GM23248 (cell line): Measurements from ENCODE around the gene TTC13. TPM values are rescaled to one million over a fixed set of nuclear protein-coding genes. Genes with fewer than 3 reads are reported as not detected.
A peak's percentile ranks its signal among the peaks of the same experiment; 100 is the strongest.

ENCODE experiments used
- DNase-seq: peaks from one replicate; pipeline ENCODE4 v3.0.0-alpha.2; 2015
- H2AFZ ChIP-seq: fragments of 200-600 bp; sonication (generic); 2 replicates; pipeline ENCODE4 v1.6.1; 2016; ENCODE audit warnings: antibody characterized with exemption
- H3F3A ChIP-seq: fragments of 200-600 bp; sonication (generic); 2 replicates; pipeline ENCODE4 v1.6.1; 2016; ENCODE audit warnings: mild to moderate bottlenecking, antibody characterized with exemption, mixed run types; ENCODE audit not compliant: insufficient read depth
- H3K27ac ChIP-seq: fragments of 200-600 bp; sonication (generic); 2 replicates; pipeline ENCODE4 v1.5.1; 2016; ENCODE audit warnings: mild to moderate bottlenecking
- H3K27me3 ChIP-seq: fragments of 200-600 bp; sonication (generic); replicated peaks from 2 replicates; pipeline ENCODE4 v1.6.1; 2016; ENCODE audit warnings: mild to moderate bottlenecking; ENCODE audit not compliant: insufficient read depth
- H3K36me3 ChIP-seq: fragments of 200-600 bp; sonication (generic); 2 replicates; pipeline ENCODE4 v1.6.1; 2016; ENCODE audit warnings: low read depth, mild to moderate bottlenecking
- H3K4me1 ChIP-seq: fragments of 200-600 bp; sonication (generic); 2 replicates; pipeline ENCODE4 v1.6.1; 2016; ENCODE audit warnings: mild to moderate bottlenecking; ENCODE audit not compliant: insufficient read depth
- H3K4me2 ChIP-seq: fragments of 200-600 bp; sonication (generic); one replicate; pipeline ENCODE4 v1.6.1; 2016; ENCODE audit warnings: mild to moderate bottlenecking; ENCODE audit not compliant: unreplicated experiment
- H3K4me3 ChIP-seq: fragments of 200-600 bp; sonication (generic); 2 replicates; pipeline ENCODE4 v1.5.1; 2016; ENCODE audit warnings: mild to moderate bottlenecking
- H3K79me2 ChIP-seq: fragments of 200-600 bp; sonication (generic); 2 replicates; pipeline ENCODE4 v1.6.1; 2016; ENCODE audit warnings: mild to moderate bottlenecking; ENCODE audit not compliant: insufficient read depth
- H3K9ac ChIP-seq: fragments of 200-600 bp; sonication (generic); 2 replicates; pipeline ENCODE4 v1.6.1; 2016; ENCODE audit warnings: mild to moderate bottlenecking
- H3K9me2 ChIP-seq: fragments of 200-600 bp; sonication (generic); 2 replicates; pipeline ENCODE4 v1.6.1; 2016; ENCODE audit warnings: mixed run types, mild to moderate bottlenecking, moderate library complexity; ENCODE audit not compliant: insufficient read depth
- H3K9me3 ChIP-seq: fragments of 200-600 bp; sonication (generic); one replicate; pipeline ENCODE4 v1.6.1; 2017; ENCODE audit warnings: low read depth
- H4K20me1 ChIP-seq: fragments of 200-600 bp; sonication (generic); 2 replicates; pipeline ENCODE4 v1.6.0; 2016; ENCODE audit not compliant: insufficient read depth
- EZH2 ChIP-seq: fragments of 200-600 bp; sonication (generic); IDR thresholded peaks from 2 replicates; pipeline ENCODE4 v1.6.1; 2018; ENCODE audit warnings: antibody characterized with exemption, mild to moderate bottlenecking; ENCODE audit not compliant: insufficient read depth, poor library complexity, severe bottlenecking
- EZH2phosphoT487 ChIP-seq: fragments of 200-600 bp; sonication (generic); IDR thresholded peaks from 2 replicates; pipeline ENCODE4 v1.6.1; 2018; ENCODE audit warnings: antibody characterized with exemption, moderate library complexity, mild to moderate bottlenecking, low read depth; ENCODE audit not compliant: insufficient read depth
- WGBS, 2 experiments: methylation state at CpG; one replicate each; pipeline ENCODE4 v1.1.6; 2015 to 2017; ENCODE audit warnings: low lambda C conversion rate in 2 of 2, low coverage in 1 of 2; ENCODE audit errors: missing lambda C conversion rate in 2 of 2; 5-methylcytosine and 5-hydroxymethylcytosine counted together
- in situ Hi-C: fragments of 300-500 bp; cut with MboI; formaldehyde crosslinking; loops from 2 replicates; pipeline ENCODE4 v1.15.0; 2020
- polyA plus RNA-seq: library from polyadenylated mRNA; unstranded; fragments of >200 nt; fragmentation: Nextera tagmentation; extraction: Ambion mirVana; gene quantifications from 2 replicates; pipeline ENCODE4 v1.2.1, GENCODE V29; 2016
- total RNA-seq: library from RNA; depleted of rRNA; stranded (reverse); fragments of >200 nt; shearing (Covaris generic); gene quantifications from 2 replicates; pipeline ENCODE4 v1.2.3, GENCODE V29; 2014

TTC13 gene
- total and polyA plus RNA-seq, 2 experiments from 2014 or later = 9.1 to 11.1 TPM

DNA sequence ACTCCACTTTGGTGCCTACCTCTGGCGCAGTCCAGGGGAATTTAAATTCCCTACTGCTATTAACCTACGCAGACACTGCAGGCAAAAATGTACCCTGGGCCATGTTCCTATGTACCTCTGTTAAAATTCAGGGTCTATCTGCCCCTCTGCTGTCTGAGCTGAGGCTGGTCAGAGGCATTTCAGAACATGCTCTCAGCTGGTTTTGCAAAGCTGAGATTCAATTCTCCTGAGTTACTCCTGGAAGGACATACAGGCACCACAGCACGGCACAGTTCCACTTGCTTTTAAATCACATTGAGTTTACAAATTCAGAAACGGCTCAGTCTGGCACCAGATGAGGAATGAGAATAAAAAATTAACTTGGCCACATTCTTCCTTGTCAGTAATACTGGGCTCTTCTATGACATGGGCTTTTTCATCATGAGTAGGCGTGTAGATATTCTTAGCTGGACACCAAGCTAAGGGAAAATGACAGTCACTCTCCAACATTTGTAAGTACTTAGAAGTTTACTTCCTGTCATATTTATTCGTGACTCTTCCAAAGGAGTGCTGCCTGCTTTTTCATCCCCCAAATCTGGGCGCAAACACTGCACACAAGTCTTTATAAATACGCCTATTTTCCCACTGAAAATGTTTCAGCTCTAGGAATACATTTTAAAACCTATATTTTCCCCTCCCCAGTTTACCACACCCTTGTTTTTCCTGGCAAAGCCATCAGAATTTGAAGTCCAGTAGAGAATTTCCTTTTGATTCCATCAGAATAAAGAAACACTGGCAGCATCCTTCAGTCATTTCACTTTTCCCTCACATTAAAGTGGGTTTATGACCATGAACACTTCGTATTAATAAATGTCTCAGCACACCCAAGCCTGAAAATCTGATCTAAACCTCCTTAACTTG, 112.2 kb downstream of the TTC13 start:
- H4K20me1 ChIP-seq = no peaks in the 10 kb centered on the region; the same call in 1 of the 2 replicates

GRCh38 chr1:230865062-230865817, 113.4 kb downstream of the TTC13 start:
- Histone ChIP-seq H4K20me1 (peaks cover 3% of the 10 kb centered on the region), H3K36me3 (no peaks in the 10 kb centered on the region), H3F3A (peaks cover 49% of the 10 kb centered on the region), H3K4me2 (peak overlapping the region; percentile 89), H3K27ac (peak overlapping the region; percentile 71), H3K4me1 (peaks cover 58% of the 10 kb centered on the region), H3K27me3 (no peaks in the 10 kb centered on the region), H3K79me2 (peaks cover 76% of the 10 kb centered on the region), H2AFZ (no peak overlapping the region), H3K9ac (peak overlapping the region; percentile 78; the same call in 1 of the 2 replicates), H3K4me3 (peak overlapping the region; percentile 87), H3K9me2 (no peaks in the 10 kb centered on the region), H3K9me3 (no peaks in the 10 kb centered on the region)
- peak; percentile 9 for DNase-seq
- TF ChIP-seq EZH2 (no peak), EZH2phosphoT487 (no peak)
- WGBS, 2 experiments = 69 to 83% methylated on average over 8 of the region's 8 CpGs
- in situ Hi-C loops = no loop called here

More for the DNA sequence above, 112.2 kb downstream of the TTC13 start:
- TF ChIP-seq EZH2phosphoT487 (no peak), EZH2 (no peak)
- Histone ChIP-seq H3K4me1 (peaks cover 58% of the 10 kb centered on the region), H3K27me3 (no peaks in the 10 kb centered on the region), H3K4me2 (peak overlapping the region; percentile 89), H3K4me3 (peak overlapping the region; percentile 87), H3K79me2 (peaks cover 64% of the 10 kb centered on the region), H3K9me2 (no peaks in the 10 kb centered on the region), H3K36me3 (no peaks in the 10 kb centered on the region), H3K9ac (peak overlapping the region; percentile 78), H3F3A (peaks cover 44% of the 10 kb centered on the region), H3K27ac (peak overlapping the region; percentile 71), H3K9me3 (no peaks in the 10 kb centered on the region), H2AFZ (peak overlapping the region; percentile 65)
- in situ Hi-C loops = no loop called here
- 5 to 6% methylated on average over 9 of the region's 9 CpGs for WGBS, 2 experiments
- peak; percentile 78 for DNase-seq

DNA sequence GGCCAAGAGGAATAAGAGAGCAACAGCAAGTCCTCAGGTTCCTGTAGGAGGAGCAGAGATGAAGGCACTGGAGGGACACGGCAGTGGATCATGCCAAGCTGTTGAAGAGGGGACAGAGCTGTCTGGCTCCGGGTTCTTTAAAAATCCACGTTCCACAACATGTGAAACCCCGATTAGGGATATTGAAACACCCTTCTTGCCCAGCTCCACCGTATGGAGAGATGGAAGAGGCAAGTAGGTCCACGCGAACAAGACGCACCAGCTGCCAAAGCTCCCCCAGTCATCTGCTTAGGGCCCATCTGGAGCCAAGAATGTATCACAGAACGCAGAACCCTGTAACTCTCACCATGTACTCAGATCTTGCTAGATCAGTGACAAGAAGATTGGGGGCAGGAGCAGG, 114.2 kb downstream of the TTC13 start:
- Histone ChIP-seq H3F3A (peaks cover 45% of the 10 kb centered on the region), H3K27me3 (no peaks in the 10 kb centered on the region), H4K20me1 (peaks cover 7% of the 10 kb centered on the region), H3K9me2 (no peaks in the 10 kb centered on the region), H3K36me3 (no peaks in the 10 kb centered on the region; the same call in 1 of the 2 replicates), H3K4me1 (peaks cover 50% of the 10 kb centered on the region), H2AFZ (no peak overlapping the region), H3K4me2 (peak overlapping the region; percentile 89), H3K27ac (no peak overlapping the region), H3K9ac (0 out of 2 replicates have a peak overlapping the region, but pooled peaks have one; percentile 9), H3K9me3 (no peaks in the 10 kb centered on the region), H3K79me2 (peaks cover 84% of the 10 kb centered on the region), H3K4me3 (peak overlapping the region; percentile 26; the same call in 1 of the 2 replicates)
- TF ChIP-seq EZH2 (no peak), EZH2phosphoT487 (no peak)
- WGBS, 2 experiments = 22 to 29% methylated on average over 9 of the region's 9 CpGs
- peak; percentile 47 for DNase-seq
- in situ Hi-C loops = no loop called here

DNA sequence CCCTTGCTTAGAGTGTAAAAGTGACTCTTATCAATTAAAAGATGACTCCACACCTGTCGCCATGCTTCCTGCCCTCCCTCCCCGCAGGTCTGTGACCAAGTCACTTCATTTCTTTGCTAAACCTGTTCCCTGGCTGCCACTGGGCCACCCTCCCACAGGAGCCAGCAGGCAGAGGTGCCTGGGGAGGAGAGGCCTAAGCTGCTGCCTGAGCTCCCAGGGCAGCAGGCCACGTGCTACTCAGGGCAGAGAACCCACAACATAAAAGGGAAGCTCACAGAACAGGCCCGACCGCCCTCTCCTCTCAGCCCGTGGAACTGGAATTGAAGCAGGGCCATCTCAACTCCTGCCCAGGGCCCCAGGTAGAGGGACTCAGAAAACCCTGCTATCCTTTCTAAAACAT, 115.2 kb downstream of the TTC13 start:
- H3K27ac ChIP-seq = no peak overlapping the region
- no peak overlapping the region for H3K9ac ChIP-seq
- H3K27me3 ChIP-seq = no peaks in the 10 kb centered on the region
- H4K20me1 ChIP-seq = peaks cover 7% of the 10 kb centered on the region
- TF ChIP-seq EZH2phosphoT487 = no peak
- TF ChIP-seq EZH2 = no peak
- in situ Hi-C loops = no loop called here
- no peaks in the 10 kb centered on the region for H3K9me3 ChIP-seq
- no peaks in the 10 kb centered on the region for H3K9me2 ChIP-seq
- peak overlapping the region; percentile 89 for H3K4me2 ChIP-seq
- WGBS, 2 experiments = 77 to 79% methylated on average over 6 of the region's 6 CpGs
- peaks cover 94% of the 10 kb centered on the region for H3K79me2 ChIP-seq
- H3F3A ChIP-seq = peaks cover 40% of the 10 kb centered on the region
- no peak overlapping the region for H3K4me3 ChIP-seq
- no peak for DNase-seq
- no peaks in the 10 kb centered on the region; the same call in 1 of the 2 replicates for H3K36me3 ChIP-seq
- no peak overlapping the region for H2AFZ ChIP-seq
- H3K4me1 ChIP-seq = peaks cover 42% of the 10 kb centered on the region
